AG08396 (cell line): ENCODE measurements around the gene SNX9.

Experiments used
- DNase-seq: peaks from one replicate; pipeline ENCODE4 v3.0.0; 2012; ENCODE audit warnings: low spot score, mixed read lengths

SNX9 gene

DNA sequence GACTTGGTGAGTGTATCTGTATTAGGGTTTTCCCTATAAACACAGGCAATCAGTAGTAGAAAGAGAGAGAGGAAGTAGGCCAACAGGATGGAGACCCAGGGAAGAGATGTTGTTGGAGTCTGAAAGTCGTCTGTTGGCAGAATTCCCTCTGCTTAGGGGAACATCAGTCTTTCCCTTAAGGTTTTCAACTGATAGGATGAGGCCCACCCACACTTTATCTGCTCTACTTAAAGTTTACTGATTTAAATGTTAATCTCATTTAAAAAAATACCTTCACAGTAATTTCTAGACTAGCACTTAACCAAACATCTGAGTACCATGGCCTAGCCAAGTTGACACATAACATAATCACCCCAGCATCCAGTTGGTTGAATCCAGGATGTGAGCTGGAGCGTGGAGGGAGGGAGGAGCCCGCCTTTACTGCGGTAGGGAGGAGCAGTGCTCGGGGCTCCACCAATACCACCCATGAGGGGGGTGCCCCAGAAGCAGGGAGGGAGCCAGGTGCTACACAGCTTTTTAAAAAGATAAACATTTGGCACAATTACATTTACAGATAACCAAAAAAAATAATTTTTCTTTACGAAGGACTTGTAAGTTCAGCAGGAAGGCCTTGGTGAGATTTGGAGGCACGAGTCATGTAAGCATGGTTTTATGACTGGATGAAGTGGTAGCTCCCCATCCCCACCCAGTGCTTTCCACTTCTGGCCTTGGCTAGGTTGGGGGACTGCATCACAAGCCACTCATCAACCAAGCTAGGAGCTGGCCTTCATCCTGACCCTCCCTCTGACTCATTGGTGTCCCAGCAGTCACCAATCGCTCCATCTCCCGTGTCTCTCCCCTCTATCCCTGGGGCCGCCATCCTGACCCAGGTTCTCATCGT lies 18.4 kb upstream of the SNX9 start:
- no peak for DNase-seq

DNA sequence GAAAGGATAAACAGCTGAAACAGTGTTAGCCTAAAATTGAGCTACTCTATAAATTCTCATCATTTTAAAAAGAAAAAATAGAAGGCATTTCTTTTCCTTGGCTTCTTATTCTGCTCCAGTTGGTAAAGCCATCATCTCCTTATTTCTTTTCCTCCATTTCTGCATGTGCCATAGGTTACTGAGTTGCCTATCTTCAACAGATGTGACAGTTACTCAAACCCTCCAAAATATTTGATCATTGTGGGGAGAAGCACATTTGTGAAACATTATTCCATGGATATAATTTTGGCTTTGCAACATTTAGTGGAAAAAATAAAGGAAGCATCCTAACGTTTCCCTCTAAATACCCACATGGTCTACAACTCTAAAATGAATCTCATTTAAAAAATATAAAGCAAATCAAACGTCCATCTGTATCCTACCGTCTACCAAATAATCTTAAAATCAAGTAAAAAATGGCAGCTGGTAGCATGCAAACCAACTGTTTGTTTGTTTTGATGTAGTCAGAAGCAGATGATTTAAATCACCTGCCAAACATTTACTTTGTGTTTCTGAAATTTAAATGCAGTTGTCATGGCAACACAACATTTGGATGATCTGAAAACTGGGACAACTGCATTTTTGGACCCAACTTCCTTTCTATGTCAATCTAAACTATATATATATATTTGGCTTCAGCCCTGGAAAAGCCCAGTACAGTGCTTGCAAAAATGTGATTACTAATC lies 16.8 kb upstream of the SNX9 start:
- DNase-seq = no peak

DNA sequence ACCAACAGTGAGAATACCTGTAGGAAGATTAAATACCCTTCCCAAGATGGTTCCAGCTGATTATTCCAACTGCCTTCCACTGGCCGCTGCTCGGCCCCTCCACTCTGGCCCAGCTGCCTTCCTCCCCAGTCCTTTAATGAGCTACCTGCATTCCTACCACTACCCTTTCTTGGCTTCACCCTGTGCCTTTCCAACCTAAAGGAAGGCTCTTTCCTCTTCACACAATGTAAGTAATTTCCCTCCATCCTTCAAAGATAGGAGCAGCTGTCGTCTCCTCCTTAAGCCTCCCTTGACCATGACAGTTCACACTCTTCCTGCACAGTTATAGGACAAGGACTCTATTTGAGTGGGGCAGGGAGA lies 16.2 kb upstream of the SNX9 start:
- DNase-seq = no peak

DNA sequence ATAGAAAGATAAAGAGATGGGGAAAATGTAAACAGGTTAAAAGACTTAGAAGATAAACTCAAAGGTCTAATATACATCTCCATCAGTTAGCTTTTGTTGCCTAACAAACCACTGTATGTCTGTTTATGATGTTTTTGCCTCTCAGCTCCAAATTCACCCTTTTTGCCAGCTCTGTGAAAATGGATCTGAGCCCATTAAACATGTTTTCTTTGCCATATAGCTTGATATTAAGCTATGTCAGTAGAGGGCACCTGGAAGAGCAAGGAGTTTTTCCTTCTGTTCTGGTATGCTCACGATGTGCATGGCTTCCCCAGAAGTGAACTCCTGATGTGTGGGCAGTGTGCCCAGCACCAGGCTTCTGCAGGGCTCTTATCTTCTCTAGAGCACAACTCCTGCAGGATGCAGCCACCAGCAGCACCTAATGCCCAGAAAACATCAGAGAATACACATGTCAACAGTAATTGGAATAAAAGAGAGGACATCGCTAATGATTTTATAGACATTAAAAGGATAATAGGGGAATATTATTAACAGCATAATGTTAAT lies 14.6 kb upstream of the SNX9 start:
- no peak for DNase-seq

DNA sequence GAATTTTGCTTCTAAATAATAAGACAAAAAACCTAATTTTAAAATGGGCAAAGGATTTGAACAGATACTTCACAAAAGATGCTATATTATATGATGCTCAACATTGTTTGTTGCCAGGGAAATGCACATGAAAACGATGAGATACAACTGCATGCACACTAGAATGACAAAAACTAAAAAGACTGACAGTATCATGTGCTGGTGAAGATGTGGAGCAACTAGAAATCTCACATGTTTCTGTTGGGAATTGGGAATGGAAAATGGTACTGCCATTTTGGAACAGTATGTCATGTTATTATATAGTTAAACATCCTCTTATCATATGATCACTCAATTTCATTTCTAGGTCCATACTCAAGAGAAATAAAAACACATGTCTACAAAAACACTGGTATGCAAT lies 13.4 kb upstream of the SNX9 start:
- DNase-seq = no peak

DNA sequence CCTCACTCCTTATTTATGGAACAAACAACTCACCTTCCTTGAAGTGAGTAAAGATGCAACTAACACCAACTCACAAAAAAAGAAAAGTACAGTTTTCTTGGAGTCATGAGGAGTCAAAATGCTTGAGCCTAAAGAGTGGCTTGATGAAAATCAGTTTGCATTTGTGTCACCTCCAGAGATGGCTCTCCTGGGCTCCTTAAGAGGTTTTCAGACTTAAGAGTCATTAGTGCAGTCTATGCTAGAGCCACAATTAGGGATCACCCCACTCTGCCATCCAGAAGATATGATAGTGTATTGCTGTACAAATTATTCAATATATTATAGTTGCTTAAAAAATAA lies 11.9 kb upstream of the SNX9 start:
- no peak for DNase-seq

DNA sequence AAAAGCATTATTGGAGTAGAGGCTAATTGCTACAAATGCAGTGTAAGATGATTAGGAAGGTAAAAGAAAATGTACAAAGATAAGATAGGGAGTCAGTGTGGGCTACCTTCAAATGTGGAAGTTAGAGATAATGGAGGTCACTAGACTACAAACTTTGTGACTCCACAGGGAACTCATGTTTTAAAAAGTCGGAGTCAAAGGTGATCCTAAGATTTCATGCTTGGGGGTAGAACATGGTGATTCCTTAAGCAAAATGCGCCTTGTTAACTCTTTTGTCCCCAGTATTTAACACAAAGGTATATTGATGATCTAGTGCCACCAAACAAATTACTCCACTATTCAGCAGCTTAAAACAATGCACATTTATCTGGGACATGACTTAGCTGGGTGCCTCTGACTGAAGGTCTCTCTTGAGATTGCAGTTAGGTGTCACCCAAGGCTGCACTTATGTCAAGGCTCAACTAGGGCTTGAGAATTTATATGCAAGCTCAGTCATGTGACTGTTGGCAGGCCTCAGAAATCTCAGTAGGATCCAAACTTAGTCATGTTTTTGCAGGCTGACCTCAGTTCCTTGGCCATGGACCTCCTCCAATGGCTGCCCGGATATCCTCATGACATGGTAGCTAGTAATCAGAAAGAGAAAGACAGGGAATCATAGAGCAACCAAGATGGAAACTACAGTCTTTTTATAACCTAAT lies 11.4 kb upstream of the SNX9 start:
- DNase-seq = no peak

DNA sequence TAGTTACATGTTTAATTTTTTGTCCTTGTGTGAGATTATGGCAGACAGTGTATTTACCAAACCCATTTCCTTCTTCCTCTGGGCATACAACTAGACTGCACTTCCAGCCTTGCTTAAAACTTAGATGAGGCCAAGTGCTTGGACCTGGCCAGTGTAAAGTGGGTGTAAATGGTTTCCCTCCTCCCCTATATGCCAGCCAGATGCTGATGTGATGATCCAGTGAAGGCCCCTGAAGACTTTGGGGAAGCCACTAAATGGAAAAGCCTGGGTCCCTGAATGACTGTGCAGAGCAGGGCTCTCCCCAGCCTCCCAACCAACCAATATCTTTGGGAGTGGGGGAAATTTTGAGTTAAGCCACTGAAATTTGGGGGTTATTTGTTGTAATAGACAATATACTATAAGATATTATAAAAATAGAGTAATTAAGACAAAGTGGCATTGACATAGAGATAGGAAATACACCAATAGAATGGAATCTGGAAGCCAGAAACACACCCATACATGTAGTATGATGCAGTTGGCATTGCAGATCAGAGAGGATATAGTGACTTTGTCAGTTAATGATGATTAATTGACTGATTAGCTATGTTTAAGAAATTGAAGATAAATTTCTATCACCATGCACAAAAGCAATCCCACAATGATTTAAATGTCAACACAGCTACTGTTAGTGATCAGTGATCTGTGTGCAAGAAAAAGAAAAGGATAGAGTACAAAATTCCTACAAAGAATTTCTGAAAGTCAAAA lies 10.4 kb upstream of the SNX9 start:
- DNase-seq = no peak

DNA sequence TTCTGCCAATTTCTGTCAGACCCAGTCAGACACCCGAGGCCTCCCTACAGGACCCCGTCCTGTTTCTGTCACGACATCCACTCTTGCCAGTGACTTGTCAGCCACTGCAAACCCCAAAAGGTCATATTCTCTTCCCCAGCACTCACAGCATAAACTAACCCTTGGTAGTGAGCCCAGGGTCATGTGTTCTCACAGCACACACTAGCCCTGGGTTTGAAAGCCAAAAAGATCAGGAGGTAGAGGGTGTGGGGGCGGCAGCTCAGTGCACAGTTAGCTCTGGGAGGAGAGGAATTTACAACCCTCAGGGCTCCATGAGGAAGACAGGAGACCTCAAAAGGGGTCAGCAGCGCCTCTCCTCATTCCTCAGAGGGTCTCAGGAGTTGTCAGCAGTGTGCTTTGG lies 9.9 kb upstream of the SNX9 start:
- peak; percentile 38 for DNase-seq

DNA sequence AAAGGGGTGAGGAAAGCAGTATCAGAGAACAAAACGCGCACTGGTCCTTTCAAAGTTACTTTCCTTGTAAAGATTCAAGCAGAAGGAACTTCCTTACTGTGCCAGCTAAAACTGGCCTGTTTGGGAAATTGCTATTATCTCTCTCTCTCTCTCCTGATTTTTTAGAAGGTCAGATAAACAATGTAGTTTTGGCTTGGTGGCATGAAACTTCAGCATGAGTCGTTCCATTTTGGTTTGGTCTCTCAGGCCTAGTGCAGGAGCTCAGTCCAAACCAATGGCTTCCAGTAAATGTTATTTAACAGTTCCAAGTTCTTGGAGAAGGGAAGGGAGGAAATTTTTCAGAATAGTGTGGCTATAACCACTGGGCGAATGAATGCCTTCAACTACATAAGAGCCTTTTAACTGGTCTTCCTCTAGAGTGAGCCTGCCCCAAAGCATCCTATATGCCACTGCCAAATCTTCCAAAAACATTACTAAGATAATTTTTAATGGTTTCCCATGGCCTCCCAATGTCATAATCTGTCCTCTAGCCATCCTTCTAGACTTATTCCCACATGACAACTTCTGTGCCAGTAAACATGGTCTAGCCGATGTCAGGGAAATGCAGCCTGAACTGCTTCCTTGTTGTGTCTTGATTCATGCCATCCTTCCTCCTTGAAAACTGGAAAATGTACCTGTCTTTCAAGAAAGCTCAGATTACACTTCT lies 9.1 kb upstream of the SNX9 start:
- DNase-seq = no peak

DNA sequence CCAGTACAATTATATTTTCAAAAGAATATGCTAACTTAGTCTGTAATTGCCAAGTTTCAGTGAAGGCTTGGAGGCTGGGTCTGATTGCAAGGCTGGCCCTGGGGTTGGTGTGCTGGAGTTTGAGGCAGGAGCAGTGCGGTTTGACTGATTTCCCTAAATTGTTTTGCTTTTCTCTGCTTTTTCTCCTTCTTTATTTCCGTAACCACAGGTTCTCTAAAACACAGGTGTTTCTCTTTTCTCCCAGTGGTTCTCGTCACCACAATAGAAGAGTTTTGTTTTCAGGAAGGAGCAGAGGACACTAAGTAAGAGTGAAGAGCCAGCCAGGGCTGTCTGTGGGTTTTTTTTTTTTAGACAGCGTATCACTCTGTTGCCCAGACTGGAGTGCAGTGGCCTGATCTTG lies 8.2 kb upstream of the SNX9 start:
- DNase-seq = no peak

DNA sequence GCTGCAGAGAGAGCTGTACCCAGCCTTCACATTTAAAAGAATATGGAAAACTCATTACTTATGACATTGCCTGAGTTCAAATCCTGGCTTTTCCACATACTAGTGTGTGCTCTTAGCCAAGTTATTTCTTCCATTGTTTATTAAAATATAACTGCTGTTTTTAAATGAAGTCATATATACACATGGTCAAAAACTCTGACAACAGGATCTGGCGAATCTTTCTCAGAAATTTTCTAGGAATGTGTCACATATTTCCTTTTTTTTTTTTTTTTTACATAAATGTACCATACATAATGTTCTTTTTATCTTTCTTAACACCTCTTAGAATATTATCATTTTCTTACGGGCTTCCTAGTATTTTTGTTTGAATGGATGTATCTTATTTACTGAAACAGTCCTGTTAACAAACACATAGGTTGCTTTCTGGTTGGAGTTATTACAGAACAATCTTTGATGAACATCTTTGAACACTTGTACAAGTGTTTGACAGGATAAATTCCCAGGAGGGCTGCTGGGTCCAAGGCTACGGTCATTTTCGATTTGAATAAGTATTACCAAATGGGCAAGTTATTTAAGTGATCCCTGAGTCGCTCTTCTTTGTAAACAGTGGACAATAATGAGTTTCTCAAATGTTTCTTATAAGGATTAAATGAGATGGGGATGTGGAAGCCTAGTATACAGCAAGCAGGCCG lies 1.6 kb upstream of the SNX9 start:
- DNase-seq = no peak

DNA sequence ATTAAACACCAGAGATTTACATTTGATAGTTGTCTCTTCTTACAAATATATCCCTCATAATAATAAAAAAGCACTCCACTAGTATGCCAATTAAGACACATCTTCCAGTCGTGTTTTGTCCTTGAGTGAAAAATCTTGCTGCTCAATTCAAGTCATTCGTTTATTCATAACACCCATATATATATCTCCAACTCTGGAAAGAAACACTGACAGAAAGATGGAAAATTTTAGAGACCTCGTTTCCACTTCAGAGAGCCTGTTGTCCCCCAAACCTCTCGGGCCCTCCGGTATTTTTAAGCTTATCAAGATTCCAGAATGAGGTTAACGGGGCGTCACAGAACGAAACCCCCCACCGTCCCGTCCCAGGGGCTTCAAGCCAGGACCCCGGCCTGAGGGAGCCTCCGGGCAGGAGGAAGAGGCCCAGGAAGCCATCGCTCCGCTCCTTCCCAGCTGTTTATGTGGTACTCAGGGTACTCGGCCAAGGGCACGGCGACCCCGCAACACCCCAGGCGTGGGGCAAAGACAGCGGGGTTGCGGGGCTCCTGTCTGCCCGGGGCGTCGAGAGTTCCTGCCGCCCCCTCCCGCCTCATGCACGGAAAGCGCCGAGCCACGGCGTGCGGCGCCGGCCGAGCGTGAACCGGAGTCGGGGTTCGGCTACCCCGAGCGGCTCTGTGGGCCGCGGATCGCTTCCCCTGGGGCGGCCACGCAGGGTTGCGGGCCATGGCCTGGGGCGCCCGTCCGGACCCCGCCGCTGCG lies 623 bp upstream of the SNX9 start:
- DNase-seq = no peak

DNA sequence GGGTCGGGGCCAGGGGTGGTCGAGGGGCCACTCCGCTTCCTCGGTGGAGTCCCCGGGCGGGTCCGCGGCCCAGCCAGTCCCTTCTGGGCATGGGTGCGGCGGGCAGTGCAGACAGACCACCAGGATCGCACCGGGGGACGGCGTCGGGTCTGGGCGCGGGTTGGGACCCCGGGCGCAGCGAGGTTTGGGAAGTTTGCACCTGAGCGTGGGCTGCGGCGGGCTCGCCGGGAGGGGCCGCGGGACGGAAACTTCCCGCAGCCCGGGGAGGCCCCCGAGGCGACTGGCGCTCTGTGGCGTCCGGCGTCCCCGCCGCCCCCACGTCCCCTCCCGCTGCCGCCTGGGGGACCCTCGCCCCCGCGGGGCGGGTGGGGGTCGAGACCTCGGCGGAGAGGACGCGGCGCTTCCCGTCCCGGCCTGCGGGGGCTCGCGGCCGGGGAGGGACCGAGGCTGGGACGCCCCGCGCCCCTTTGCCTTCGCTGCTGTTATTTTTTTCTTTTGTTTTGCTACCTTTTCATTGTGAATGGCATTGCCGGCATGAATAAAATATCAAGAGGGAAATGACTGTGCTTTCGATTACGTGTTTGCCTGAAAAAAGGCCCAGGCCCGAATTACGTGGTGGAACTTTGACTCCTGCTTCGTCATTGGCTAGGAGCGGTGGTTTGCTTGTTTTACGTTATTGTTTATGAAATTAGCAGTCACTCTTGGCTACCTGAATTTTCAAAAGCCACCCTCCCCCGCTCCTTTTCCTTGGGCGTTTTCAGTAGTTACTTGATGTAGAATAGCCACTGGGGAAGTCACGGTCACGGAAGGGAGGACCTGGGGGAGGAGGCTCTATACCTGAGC lies 703 bp downstream of the SNX9 start:
- DNase-seq = peak; percentile 51

DNA sequence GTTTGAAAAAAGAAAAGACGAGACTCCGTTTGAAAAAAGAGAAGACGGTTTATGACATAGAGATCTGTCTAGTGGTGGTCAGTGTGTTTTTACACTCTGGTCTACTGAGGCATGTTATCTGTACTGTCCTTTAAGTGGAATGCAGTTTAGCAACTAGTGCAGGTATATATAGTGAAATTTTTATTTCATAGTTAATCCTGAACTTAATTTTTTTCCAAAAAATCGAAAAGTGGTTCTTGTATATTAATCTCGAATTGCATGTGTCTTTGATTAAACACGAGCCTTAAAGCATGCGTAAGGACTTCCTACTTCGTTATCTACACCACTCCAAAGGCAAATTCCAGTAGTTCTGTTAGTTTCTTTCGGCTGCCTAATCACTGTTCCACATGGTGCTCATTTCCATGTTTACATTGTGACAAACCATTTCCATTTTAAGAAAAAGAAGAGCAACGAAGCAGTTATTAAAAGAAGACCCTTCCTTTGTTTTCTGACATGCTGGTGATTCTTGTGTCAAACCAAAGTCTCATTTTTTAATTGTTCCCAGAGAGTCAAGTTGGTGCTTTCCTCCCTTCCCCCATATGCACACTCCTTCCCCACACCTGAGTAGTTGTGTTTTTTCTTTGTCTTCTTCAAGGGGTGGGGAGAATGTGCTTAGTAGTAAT lies 2.3 kb downstream of the SNX9 start:
- DNase-seq = no peak

DNA sequence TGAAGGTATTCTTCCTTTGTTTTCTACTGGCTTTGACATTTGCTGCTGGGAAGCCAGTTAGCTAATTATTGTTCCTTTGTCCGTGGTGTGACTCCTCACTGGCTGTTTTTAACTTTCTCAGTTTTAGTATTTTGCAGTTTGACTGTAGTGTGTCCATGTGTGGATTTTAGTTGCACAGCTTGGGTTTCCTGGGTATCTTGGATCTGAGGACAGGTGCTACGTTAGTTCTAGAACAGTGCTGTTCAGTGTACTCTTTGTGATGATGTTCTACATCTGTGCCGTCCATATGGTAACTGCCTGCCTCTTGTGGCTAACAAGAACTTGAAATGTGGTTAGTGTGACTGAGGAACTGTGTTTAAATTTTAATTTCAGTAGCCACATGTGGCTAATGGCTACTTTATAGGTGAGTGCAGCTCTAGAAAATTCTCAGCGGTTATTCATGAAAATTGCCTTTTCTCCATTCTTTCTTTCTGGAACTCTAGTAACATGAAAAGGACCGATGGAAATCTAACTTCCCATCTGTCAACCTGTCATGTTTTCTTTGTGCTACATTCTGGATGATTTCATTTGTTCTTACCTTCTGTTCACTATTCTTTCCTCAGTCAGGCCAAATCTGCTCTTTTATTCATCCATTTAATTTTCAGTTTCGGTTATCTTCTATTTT lies 7.4 kb downstream of the SNX9 start:
- no peak for DNase-seq

DNA sequence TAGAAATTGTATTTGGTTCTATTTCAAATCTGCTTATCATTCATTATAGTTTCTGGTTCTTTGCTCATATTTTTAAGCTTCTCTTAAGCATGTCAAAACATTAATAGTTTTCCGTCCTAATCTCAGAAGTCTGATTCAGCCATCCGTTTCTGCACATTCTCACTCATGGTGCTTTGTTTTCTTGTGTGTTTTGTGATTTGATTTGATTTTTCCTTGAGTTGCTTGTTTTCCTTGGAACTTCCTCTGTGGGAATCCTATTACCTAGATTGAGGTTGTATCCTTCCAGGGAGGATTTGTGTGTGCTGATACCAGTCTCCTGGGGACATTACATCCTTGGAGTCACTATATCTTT lies 7.9 kb downstream of the SNX9 start:
- DNase-seq = no peak
